ENCODE measurements around the gene TMA7.

The TMA7 gene

DNA sequence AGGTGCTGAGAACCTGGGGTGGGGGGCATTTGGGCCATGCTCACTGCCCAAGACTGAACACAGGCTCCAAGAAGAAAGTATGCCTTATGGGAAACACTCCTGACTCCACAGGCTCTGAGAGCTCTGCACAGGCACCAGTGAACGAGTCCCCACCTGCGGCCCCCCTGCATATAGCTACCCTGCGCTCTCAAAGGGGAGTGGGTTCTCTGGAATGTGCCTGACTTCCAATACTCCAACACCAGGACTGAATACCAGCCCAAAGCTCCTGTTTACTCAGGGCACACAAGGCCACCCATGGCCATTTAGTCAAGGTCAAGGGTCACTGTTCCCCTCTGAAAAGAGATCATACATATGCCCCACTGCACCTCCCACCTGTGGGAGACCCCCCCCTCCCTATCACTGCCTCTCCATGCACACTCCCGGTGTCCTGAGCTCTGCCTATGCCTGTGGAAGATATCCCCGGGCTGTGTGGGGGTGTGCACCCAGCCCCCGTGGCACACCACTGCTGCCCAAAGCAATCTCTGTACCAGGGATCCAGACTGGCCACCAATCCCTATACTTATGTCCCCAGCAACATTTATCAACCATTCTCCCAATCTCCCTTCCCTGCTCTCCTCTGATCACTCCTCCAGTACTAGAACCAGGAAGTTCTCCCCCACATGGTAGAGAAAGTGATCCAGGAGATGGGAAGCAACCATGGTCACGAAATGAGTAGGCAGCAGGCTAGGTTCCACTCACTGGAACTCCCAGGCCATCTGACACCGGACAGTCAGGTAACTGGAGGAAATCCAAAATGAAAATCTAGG, 8.6 kb upstream of the TMA7 start:
- in situ Hi-C loops (cut with HindIII; ENCODE audit: low sequenced_read_pairs) = loop anchor here (25.0 kb wide), 1 partner anchor 169 kb away; no protein-coding TSS in a partner anchor
- DNase-seq (ENCODE audit: low read depth) = no peak
- H3K4me3 ChIP-seq (ENCODE audit: low read depth, low read length) = no peak overlapping the region
- TF ChIP-seq, protein P1, sequence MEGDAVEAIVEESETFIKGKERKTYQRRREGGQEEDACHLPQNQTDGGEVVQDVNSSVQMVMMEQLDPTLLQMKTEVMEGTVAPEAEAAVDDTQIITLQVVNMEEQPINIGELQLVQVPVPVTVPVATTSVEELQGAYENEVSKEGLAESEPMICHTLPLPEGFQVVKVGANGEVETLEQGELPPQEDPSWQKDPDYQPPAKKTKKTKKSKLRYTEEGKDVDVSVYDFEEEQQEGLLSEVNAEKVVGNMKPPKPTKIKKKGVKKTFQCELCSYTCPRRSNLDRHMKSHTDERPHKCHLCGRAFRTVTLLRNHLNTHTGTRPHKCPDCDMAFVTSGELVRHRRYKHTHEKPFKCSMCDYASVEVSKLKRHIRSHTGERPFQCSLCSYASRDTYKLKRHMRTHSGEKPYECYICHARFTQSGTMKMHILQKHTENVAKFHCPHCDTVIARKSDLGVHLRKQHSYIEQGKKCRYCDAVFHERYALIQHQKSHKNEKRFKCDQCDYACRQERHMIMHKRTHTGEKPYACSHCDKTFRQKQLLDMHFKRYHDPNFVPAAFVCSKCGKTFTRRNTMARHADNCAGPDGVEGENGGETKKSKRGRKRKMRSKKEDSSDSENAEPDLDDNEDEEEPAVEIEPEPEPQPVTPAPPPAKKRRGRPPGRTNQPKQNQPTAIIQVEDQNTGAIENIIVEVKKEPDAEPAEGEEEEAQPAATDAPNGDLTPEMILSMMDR (IDR thresholded peaks at IDR 0.05; ENCODE audit: low read depth, low read length, missing control alignments) = no peak

DNA sequence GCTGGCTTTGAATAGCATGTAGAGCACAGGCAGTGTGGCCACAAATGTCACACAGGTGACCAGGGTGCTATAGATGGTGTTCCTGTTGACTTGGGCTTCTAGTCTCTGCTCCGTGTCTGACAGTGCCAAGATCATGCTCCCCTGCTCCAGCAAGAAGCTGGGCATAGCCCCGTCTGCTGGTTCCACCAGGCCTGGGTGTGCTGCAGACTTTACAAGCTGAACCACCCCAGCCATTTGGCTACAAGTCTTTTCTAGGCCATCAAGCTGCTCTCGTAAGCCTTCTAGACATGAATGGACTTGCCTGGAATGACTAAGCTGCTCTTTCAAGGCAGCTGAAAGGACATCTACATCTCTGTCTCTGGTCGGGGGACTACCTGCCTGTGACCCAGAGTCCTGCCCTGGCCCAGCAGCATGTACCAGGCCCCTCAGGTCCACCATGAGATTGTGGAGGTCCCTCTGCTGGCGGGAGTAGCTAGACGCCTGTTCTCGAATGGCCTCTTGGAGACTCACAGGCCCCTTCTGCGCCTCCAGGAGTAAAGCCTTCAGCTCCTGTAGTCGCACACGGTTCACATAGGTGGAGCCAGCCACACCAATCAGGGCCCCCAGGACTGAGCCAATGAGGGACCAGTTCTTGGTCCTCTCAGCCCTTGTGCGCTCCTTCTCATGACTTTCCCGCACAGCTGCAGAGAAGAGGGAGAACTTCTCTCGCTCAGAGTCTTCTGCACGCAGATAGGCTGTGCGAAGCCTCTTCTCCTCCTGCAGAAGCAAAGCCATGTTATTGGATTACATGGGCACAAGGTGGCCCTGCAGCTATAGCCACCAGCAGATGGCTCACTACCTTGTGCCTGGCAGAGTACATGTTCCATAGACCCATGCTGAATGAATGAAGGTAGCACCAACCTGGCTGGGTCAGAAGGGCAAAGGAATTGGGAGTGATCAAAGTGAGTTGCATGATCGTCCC, 7.4 kb upstream of the TMA7 start:
- no peak overlapping the region for H3K4me3 ChIP-seq (ENCODE audit: low read depth, low read length)
- DNase-seq (ENCODE audit: low read depth) = no peak
- in situ Hi-C loops (cut with HindIII; ENCODE audit: low sequenced_read_pairs) = loop anchor here (25.0 kb wide), 1 partner anchor 170 kb away; no protein-coding TSS in a partner anchor
- TF ChIP-seq, protein P1 (IDR thresholded peaks at IDR 0.05; ENCODE audit: low read depth, low read length, missing control alignments) = peak; percentile 11

DNA sequence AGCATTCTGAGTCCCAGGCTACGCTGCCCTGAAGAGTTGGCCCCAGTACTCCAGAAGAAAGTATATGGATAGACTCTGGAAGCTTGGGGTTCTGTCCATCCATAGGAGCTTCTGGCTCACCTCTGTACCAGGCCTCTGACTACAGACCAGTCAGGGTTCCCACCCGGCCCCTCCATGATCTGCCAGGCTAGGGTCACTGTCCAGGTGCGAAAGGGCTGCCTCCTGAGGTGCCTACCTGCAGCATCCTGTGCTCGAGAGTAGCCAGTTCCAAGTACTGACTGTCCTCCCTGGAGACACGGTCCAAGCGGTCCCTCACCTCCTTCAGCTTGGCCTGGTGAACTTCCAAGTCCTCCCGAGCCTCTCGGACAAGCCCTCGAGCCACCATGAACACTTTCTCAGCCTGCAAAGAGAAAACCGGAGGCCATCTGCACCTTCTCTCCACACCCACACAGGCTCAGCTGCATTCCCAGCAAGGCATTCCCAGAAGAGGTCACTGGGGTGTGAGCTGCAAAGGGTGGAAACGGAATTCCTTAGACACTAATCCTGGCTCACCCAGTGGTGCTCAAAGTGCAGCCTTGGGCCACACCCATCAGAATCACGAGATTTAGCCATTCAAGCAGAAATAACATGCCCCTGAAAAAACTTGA, 6.5 kb upstream of the TMA7 start:
- no peak for DNase-seq (ENCODE audit: low read depth)
- H3K4me3 ChIP-seq (ENCODE audit: low read depth, low read length) = no peak overlapping the region
- TF ChIP-seq, protein P1 (IDR thresholded peaks at IDR 0.05; ENCODE audit: low read depth, low read length, missing control alignments) = no peak
- in situ Hi-C loops (cut with HindIII; ENCODE audit: low sequenced_read_pairs) = loop anchor here (25.0 kb wide), 1 partner anchor 171 kb away; no protein-coding TSS in a partner anchor

DNA sequence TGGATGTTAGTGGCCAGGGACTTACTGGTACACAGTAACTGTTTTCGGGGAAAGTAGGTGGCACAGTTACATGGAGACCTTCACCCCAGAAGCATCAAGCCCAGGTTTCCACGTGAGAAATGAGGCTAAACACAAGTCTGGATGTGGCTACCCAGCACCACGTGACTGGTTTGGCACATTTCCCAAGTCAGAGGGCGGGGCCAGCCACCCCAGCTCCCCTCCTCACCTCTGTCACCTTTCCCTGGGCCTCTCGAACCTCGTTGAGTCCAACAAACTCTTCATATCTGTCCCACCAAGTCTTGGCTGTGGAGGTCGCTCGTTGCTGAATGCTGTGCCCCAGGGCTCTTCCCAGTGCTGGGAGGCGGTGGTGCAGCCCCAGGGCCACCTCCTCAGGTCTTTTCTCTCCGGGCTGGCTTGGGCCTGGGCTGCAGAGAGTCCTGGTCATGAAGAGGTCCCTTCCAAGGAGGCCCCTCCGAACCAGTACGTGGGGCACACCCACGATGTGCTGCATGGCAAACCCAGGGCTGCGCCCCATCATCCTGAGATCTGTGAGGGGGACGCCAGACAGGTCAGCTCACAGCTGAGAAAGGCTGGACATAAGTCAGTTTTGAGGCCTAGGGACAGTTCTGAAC, 5.3 kb upstream of the TMA7 start:
- TF ChIP-seq, protein P1 (IDR thresholded peaks at IDR 0.05; ENCODE audit: low read depth, low read length, missing control alignments) = no peak
- no peak overlapping the region for H3K4me3 ChIP-seq (ENCODE audit: low read depth, low read length)
- in situ Hi-C loops (cut with HindIII; ENCODE audit: low sequenced_read_pairs) = loop anchor here (5.0 to 25.0 kb wide), 2 partner anchors 37 to 172 kb away; no protein-coding TSS in a partner anchor
- DNase-seq (ENCODE audit: low read depth) = no peak

DNA sequence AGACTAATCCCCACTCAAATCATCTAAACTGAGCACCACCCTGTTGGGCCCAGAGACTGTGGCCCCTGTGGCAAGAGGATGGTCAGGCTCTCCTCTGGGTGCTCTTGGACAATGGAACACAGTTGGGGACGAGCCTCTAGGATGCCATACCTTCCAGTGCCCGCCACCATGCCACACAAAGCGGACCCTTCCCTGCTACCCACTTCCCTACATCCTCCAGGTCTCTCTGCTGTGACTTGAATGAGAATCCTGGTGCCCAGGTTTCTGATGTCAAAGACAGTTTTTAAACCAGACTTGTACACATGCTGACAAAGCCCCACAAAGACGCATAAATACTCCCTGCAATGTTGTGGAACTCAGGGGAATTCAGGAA, 4.8 kb upstream of the TMA7 start:
- H3K4me3 ChIP-seq (ENCODE audit: low read depth, low read length) = no peak overlapping the region
- no peak for DNase-seq (ENCODE audit: low read depth)
- TF ChIP-seq, protein P1 (IDR thresholded peaks at IDR 0.05; ENCODE audit: low read depth, low read length, missing control alignments) = no peak
- in situ Hi-C loops (cut with HindIII; ENCODE audit: low sequenced_read_pairs) = loop anchor here (5.0 to 25.0 kb wide), 2 partner anchors 38 to 173 kb away; no protein-coding TSS in a partner anchor
